Vagina (tissue), 2 donors: Measurements from ENCODE around the gene DDX51.

Experiments used
- CTCF ChIP-seq, 3 experiments: fragments of 450-650 bp in 2 of 3; fragments of 200-600 bp in 1 of 3; sonication (generic) in 1 of 3; IDR thresholded peaks; one replicate each; pipeline ENCODE4 v1.5.1; 2017 to 2019; ENCODE audit warnings: antibody characterized with exemption in 3 of 3, mild to moderate bottlenecking in 2 of 3, moderate library complexity in 2 of 3
- POLR2AphosphoS5 ChIP-seq, 2 donors: sonication (generic); formaldehyde crosslinking; IDR thresholded peaks; one replicate each; pipeline ENCODE4 v1.9.0; 2017; ENCODE audit warnings: antibody characterized with exemption in 2 of 2, mild to moderate bottlenecking in 2 of 2, low read depth in 1 of 2; ENCODE audit not compliant: insufficient read depth in 1 of 2

- TF ChIP-seq CTCF (IDR thresholded peaks at IDR 0.05): no peak
- TF ChIP-seq POLR2AphosphoS5 (IDR thresholded peaks at IDR 0.05; ENCODE audit: insufficient read depth in 1 of 2, low read depth in 1 of 2): no peak
Observed at GRCh38 chr12:132138941-132139871, 4.9 kb downstream of the DDX51 start.
